SH-SY5Y (cell line): ENCODE measurements around the gene MIP.

ENCODE experiments used
- GATA2 ChIP-seq: IDR thresholded peaks from 2 replicates; pipeline ENCODE4 v1.6.1; 2011; ENCODE audit warnings: mild to moderate bottlenecking, low read depth, low read length
- GATA3 ChIP-seq: IDR thresholded peaks from 2 replicates; pipeline ENCODE4 v1.6.1; 2011; ENCODE audit warnings: low read depth, mild to moderate bottlenecking, low read length, moderate library complexity

DNA sequence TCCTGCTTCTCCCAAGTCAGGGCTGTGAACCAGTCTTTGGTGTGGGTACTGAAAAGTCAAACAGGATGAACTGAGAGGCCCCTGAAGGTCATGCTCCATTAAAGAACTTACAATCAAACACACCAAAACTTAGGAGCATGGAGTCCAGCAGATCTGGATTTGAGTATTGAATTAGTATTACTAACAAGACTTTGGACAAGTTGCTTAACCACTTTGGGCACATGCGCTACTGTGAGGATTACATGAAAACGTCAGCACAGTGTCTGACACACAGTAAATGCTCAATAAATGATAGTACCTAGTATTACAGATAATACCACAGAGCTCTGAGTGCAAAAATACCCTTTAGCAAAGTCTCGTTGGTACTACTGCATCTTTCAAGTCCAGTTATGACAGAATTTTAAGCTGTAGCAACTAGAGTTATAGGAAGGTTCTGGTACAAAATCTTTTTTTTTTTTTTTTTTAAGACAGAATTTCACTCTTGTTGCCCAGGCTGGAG, 28.5 kb downstream of the MIP start:
- TF ChIP-seq GATA2 (no peak), GATA3 (no peak)
